Stimulated activated CD4-positive, alpha-beta T cell treated with anti-CD3 and anti-CD28 coated beads, Interleukin-15, amount 100 ng/mL, for 24 hours (primary cell): Measurements from ENCODE around the gene IGLL5.
"Not testable (repeated sequence)": the region's sequence is repeated elsewhere in the genome, so short reads cannot be mapped to it uniquely, and the experiment has no call there.

Experiments
- DNase-seq: peaks from one replicate; pipeline ENCODE4 v3.0.0-alpha.2; 2020

Gene IGLL5

GRCh38 chr22:22916215-22916951 lies 28.8 kb downstream of the IGLL5 start:
- no peak for DNase-seq

GRCh38 chr22:22916952-22917290 lies 29.3 kb downstream of the IGLL5 start:
- no peak for DNase-seq

GRCh38 chr22:22917377-22917776 lies 29.8 kb downstream of the IGLL5 start:
- DNase-seq: no peak

GRCh38 chr22:22918297-22918965 lies 30.8 kb downstream of the IGLL5 start:
- no peak for DNase-seq

- no peak for DNase-seq
Observed at GRCh38 chr22:22919041-22919440, 31.4 kb downstream of the IGLL5 start.

GRCh38 chr22:22920104-22920654 lies 32.6 kb downstream of the IGLL5 start:
- no peak for DNase-seq

GRCh38 chr22:22920910-22921550 lies 33.4 kb downstream of the IGLL5 start:
- DNase-seq: no peak

GRCh38 chr22:22921575-22921974 lies 34.0 kb downstream of the IGLL5 start:
- no peak for DNase-seq

- not testable (repeated sequence) for DNase-seq
Observed at GRCh38 chr22:22922092-22922953, 34.7 kb downstream of the IGLL5 start.

- no peak for DNase-seq
Observed at GRCh38 chr22:22922954-22923319, 35.3 kb downstream of the IGLL5 start.

- no peak for DNase-seq
Observed at GRCh38 chr22:22923379-22923778, 35.8 kb downstream of the IGLL5 start.

- no peak for DNase-seq
Observed at GRCh38 chr22:22923930-22924329, 36.3 kb downstream of the IGLL5 start.

GRCh38 chr22:22924369-22925145 lies 36.9 kb downstream of the IGLL5 start:
- DNase-seq: no peak

- DNase-seq: no peak
Observed at GRCh38 chr22:22925146-22925804, 37.7 kb downstream of the IGLL5 start.

- no peak for DNase-seq
Observed at GRCh38 chr22:22925805-22926369, 38.3 kb downstream of the IGLL5 start.

- no peak for DNase-seq
Observed at GRCh38 chr22:22926370-22927195, 39.0 kb downstream of the IGLL5 start.

- DNase-seq: no peak
Observed at GRCh38 chr22:22927196-22927887, 39.7 kb downstream of the IGLL5 start.

- DNase-seq: no peak
Observed at GRCh38 chr22:22927888-22928665, 40.5 kb downstream of the IGLL5 start.
